AG20443 (cell line): ENCODE results near the gene COL4A2.

Source experiments
- DNase-seq: peaks from one replicate; pipeline ENCODE4 v3.0.0; 2012; ENCODE audit warnings: low spot score, mixed read lengths

The COL4A2 gene

GRCh38 chr13:110272227-110272626 lies 34.9 kb upstream of the COL4A2 start:
- DNase-seq = no peak

GRCh38 chr13:110272651-110273050 lies 34.4 kb upstream of the COL4A2 start:
- no peak for DNase-seq

- no peak for DNase-seq
Measured at GRCh38 chr13:110273254-110273653, 33.8 kb upstream of the COL4A2 start.

GRCh38 chr13:110274687-110275086 lies 32.4 kb upstream of the COL4A2 start:
- DNase-seq = peak; percentile 37

- no peak for DNase-seq
Measured at GRCh38 chr13:110275931-110276552, 31.0 kb upstream of the COL4A2 start.

GRCh38 chr13:110276553-110276950 lies 30.5 kb upstream of the COL4A2 start:
- DNase-seq = no peak

GRCh38 chr13:110277357-110277975 lies 29.6 kb upstream of the COL4A2 start:
- no peak for DNase-seq

- DNase-seq = no peak
Measured at GRCh38 chr13:110278859-110279258, 28.2 kb upstream of the COL4A2 start.

GRCh38 chr13:110279684-110280083 lies 27.4 kb upstream of the COL4A2 start:
- no peak for DNase-seq

- DNase-seq = no peak
Measured at GRCh38 chr13:110280231-110280813, 26.8 kb upstream of the COL4A2 start.

- no peak for DNase-seq
Measured at GRCh38 chr13:110280985-110281688, 25.9 kb upstream of the COL4A2 start.

GRCh38 chr13:110281736-110282135 lies 25.3 kb upstream of the COL4A2 start:
- no peak for DNase-seq

GRCh38 chr13:110282316-110282841 lies 24.7 kb upstream of the COL4A2 start:
- DNase-seq = no peak

- peak; percentile 67 for DNase-seq
Measured at GRCh38 chr13:110283736-110284517, 23.2 kb upstream of the COL4A2 start.

- DNase-seq = peak; percentile 23
Measured at GRCh38 chr13:110284779-110285484, 22.2 kb upstream of the COL4A2 start.

- DNase-seq = no peak
Measured at GRCh38 chr13:110285991-110286832, 20.9 kb upstream of the COL4A2 start.

GRCh38 chr13:110286833-110287819 lies 20.0 kb upstream of the COL4A2 start:
- DNase-seq = no peak

- no peak for DNase-seq
Measured at GRCh38 chr13:110289174-110289573, 17.9 kb upstream of the COL4A2 start.

GRCh38 chr13:110289661-110290060 lies 17.4 kb upstream of the COL4A2 start:
- DNase-seq = no peak
